Activated CD4-positive, alpha-beta T cell treated with anti-CD3 and anti-CD28 coated beads, Interleukin-2, amount 50 U/mL, for 1 hour (primary cell): ENCODE results near the gene MTG1.
"Not testable (repeated sequence)": the region's sequence is repeated elsewhere in the genome, so short reads cannot be mapped to it uniquely, and the experiment has no call there.

ENCODE experiments used
- DNase-seq: peaks from one replicate; pipeline ENCODE4 v3.0.0-alpha.2; 2020

Gene MTG1

DNA sequence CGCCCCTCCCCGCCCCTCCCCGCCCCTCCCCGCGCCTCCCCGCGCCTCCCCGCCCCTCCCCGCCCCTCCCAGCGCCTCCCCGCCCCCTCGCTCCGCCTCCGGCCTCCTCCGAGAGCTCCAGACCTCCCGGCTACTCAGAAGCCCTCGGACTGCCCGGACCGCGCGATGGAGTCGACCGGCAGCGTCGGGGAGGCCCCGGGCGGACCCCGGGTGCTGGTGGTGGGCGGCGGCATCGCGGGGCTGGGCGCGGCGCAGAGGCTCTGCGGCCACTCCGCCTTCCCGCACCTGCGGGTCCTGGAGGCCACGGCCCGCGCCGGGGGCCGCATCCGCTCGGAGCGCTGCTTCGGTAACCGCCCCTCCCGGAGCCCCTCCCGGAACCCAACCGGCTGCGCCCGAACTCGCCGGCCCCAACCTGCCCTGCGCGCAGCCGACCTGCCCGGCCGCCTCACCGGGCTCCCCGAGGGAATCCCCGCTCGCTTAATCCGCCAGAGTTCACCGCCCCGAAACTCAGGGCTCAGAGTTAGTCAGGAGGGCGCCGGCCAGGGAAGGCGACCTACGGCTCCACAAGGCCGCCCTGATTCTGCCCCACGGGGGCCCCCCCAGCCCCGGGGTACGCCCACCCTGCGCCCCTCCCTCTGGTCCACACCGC is 14.7 kb upstream of the MTG1 start, which contains the start of gene PAOX:
Gene PAOX, plus strand, starts transcription at position 111 of the 649 bp plus-strand sequence. Its CDS starts 55 bp downstream, at position 166.
- peak; percentile 46 for DNase-seq

GRCh38 chr10:133379801-133380666 is 13.9 kb upstream of the MTG1 start:
- DNase-seq = no peak

- no peak for DNase-seq
Measured at GRCh38 chr10:133381036-133381435, 12.9 kb upstream of the MTG1 start.

DNA sequence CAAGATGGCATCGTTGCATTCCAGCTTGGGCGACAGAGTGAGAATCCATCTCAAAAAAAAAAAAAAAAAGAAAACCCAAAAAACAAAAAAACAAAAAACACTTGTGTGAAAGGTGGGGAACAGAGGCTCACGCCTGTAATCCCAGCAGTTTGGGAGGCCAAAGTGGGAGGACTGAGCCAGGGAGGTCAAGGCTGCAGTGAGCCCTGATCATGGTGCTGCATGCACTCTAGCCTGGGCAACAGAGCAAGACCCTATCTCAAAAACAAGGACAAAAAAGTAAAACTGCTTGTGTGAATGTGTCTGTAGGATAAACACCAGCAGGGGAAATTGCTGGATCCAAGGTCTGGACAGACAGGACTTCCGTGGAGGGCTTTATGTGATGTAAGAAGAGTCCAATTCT is 10.4 kb upstream of the MTG1 start:
- no peak for DNase-seq

DNA sequence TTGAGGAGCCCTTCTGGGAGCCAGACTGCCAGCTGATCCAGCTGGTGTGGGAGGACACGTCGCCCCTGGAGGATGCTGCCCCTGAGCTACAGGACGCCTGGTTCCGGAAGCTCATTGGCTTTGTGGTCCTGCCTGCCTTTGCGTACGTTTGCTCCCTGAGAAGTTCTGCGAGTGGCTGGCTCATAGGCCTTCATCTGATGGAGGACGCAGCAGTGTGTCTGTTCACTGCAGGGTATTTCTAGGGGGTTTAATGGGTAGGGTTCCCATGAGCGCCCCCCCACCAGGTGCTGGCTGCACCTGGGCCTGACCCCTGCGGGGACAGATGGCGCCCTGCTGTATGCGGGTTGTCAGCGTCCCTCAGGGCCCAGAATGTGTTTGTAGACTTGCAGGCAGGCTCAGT is 9.9 kb upstream of the MTG1 start:
- no peak for DNase-seq

DNA sequence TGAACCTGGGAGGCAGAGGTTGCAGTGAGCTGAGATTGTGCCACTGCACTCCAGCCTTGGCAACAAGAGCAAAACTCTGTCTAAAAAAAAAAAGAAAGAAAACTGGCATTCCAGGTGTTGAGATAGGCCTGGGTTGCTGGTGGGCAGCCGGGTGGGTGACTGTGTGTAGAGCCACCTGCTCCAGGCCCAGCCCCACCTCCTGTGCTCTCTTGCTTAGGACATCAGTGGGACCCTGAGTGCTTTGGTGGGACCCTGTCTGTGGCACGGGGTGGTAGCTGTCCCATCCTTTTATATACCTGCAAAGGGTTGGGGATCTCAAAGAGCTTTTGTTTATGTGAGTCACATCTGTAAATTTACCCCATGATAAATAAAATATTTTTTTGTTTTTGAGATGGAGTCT is 8.7 kb upstream of the MTG1 start:
- DNase-seq = no peak

- not testable (repeated sequence) for DNase-seq
Measured at GRCh38 chr10:133386951-133387350, 7.0 kb upstream of the MTG1 start.

GRCh38 chr10:133388236-133388972 is 5.6 kb upstream of the MTG1 start:
- no peak for DNase-seq

GRCh38 chr10:133388973-133389818 is 4.8 kb upstream of the MTG1 start:
- peak; percentile 34 for DNase-seq

DNA sequence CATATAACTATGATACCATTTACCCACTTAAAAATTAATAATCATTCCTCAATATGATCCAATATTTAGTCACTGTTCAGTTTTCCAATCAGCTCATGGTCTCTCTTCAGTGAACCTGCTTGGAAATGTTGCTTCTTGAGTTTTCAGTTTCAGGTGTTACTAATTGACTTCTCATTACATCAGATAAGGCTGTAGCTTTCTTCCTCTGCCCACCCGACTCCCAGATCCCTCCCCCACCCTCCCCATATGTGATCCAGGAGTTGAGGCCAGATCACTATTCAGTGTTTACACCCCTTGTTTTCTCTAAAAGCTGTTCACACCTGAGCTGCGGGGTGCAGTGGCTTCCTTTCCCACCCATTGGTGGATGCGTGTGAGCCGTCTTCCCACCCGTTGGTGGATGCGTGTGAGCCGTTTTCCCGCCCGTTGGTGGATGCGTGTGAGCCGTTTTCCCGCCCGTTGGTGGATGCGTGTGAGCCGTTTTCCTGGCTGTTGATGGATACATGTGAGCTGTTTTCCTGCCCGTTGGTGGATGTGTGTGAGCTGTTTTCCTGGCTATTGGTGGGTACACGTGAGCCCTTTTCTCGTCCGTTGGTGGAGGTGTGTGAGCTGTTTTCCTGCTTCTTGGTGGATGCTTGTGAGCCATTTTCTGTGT is 3.2 kb upstream of the MTG1 start:
- no peak for DNase-seq

- no peak for DNase-seq
Measured at GRCh38 chr10:133391249-133391635, 2.7 kb upstream of the MTG1 start.

DNA sequence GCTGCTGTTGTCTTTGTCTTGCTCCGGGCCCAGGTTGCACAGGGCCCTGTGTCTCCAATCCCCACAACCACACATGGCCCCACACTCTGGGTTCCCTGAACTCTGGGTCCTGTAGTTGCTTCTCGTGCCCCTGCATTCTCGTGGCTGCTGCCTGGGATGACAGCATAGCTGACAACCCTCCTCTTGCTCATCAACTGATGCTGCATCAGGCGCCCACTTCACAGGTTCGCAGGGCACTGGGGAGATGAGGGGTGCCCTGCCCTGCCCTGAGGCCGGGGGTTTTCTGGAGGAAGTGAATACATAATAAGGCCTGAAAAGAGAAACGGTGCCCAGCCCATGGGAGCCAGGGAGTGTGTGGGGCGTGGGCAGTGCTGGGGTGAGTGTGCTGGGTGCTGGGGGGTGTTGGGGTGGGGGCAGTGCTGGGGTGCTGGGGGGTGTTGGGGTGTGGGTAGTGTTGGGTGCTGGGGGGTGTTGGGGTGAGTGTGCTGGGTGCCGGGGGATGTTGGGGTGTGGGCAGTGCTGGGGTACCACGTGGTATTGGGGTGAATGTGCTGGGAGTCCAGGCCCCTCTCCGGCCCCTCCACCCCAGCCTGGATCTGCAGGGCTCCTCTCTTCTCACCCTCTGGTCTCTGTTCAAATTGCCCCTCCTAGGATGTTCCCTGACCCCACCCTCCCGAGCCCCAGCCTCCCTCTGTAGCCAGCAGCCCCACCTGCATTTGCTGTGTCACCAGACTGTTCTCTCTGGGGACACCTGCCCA is 2.0 kb upstream of the MTG1 start:
- DNase-seq = no peak

DNA sequence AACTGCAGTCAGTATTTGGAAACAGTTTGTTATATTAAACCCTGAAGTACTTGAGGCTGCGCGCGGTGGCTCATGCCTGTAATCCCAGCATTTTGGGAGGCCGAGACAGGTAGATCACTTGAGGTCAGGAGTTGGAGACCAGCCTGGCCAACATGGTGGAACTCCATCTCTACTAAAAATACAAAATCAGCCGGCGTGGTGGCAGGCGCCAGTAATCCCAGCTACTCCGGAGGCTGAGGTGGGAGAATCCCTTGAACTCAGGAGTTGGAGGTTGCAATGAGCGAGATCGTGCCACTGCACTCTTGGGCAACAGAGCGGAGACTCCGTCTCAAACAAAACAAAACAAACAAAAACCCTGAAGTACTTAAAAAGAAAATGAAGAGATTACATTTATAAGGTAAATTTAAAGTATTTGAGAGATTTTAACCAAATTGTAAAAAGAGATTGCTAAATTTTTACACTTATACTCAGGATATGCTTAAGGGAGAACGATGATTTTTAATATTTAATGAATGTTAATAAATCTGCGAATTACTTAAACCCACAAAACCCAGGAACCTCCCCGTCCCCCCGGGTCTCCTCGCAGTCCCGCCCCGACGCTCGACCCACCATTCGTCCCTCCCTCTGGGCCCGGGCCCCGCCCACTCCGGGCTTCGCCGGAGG is 425 bp upstream of the MTG1 start:
- DNase-seq = no peak

DNA sequence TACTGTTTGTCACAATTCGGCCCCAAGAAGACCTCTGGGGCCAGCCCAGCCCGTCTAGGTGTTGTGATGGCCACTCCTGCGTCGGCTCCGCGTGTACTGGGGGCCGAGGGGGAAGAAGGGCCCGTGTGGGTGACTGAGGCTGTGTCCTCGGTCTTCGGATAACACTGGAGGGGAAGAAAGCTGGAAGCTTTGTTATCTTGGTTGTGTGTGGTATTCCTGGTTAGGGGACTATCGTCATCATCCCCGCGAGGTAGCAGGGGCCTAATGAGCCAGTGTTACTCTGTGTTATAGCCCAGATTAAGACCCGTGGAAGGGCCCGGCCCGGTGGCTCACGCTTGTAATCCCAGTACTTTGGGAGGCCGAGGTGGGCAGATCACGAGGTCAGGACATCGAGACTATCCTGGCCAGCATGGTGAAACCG is 854 bp downstream of the MTG1 start:
- no peak for DNase-seq

- DNase-seq = no peak
Measured at GRCh38 chr10:133396035-133396624, 2.2 kb downstream of the MTG1 start.

GRCh38 chr10:133397938-133398337 is 4.0 kb downstream of the MTG1 start:
- no peak for DNase-seq

DNA sequence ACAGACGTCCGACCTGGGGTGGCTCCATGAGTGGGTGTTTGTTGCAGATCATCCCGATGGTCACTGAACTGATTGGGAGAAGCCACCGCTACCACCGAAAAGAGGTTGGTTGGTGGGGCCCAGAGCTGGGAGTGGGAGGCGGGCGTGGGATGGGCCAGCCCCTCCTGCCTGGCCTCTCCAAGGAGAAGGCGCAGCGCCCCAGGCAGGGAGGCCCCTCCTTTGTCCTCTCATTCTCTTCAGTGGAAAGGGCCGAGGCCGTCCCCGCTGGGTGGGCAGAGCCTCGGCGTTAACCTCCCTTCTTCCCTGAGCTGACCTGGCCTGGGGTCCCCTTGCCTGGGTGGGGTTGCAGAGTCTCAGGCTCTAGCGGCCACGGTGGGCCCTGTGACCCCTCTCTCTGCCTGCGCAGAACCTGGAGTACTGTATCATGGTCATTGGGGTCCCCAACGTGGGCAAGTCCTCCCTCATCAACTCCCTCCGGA is 5.2 kb downstream of the MTG1 start:
- no peak for DNase-seq

DNA sequence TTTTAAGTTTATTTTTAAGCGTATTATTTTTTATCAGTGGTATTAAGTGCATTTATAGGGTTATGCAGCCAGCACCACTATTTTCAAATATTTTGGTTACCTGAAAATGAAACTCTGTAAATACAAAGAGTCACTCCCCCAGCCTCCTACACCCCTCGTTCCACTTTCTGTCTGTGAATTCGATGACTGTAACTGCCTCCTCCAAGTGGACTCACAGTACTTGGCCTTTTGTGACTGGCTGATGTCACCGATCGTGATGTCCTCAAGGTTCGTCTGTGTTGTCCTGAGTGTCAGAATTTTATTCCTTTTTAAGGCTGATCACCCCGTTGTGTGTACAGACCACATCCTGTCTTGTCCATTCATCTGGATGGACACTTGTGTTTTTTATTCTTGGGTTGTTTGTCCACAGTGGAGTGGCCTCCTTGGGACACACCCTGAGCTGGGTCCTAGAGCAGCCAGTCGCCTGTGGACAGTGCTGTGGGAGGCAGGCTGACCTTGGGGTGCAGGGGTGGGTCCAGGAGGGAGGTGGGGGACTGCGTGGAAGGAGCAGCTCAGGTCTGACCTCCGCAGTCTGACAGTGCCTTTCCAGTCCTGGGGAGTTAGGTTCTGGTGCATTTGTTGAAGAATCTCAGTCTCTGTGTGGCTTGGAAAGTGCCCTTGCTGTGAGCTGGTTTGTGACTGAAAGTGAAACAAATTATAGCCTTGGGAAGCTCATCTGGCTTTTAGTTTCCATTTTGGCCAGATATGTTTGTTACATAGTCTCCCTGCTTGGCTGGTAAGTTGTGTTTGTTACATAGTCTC is 6.9 kb downstream of the MTG1 start:
- no peak for DNase-seq

- DNase-seq = no peak
Measured at GRCh38 chr10:133401500-133401899, 7.5 kb downstream of the MTG1 start.
